Ramos (cell line): ENCODE results near the gene MT1F.

ENCODE experiments used
- in situ Hi-C: fragments of 300-500 bp; cut with MboI; formaldehyde crosslinking; loops from one replicate; pipeline ENCODE4 v1.14.3; 2022; ENCODE audit warnings: low sequenced_read_pairs; ENCODE audit not compliant: unreplicated experiment

The MT1F gene

DNA sequence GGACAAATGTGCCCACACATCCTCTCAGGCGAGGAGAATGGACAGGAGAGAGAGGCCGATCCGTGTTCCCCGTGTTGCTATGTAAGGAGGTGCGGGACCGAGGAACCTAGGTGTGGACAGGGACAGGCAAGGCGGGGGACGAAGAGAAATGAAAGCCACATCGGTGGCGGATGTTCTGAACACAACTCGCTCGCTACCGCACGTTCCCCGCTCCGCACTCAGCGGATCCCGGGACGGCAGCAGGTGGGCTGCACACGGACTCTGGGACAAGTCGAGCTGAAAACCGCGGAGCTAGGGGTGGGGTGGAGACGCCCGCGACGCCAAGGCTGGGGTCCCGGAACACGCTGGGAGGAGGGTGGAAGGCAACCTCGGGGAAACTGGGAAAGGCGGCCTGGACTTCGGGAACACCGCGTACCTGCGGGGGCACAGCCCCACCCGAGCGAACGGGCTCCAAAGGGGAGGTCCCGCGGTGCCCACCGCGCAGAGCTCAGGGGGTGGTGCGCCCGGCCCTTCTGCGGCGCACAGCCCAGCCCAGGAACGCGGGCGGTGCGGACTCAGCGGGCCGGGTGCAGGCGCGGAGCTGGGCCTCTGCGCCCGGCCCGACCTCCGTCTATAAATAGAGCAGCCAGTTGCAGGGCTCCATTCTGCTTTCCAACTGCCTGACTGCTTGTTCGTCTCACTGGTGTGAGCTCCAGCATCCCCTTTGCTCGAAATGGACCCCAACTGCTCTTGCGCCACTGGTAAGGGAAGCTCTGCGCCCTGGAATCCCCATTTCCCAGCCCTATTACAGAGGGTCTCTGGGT lies 32.4 kb upstream of the MT1F start, which contains the start of gene MT1E:
Gene MT1E, plus strand, starts transcription at position 642 of the 803 bp plus-strand sequence. Its CDS starts 71 bp downstream, at position 713.
- in situ Hi-C loops: no loop called here

DNA sequence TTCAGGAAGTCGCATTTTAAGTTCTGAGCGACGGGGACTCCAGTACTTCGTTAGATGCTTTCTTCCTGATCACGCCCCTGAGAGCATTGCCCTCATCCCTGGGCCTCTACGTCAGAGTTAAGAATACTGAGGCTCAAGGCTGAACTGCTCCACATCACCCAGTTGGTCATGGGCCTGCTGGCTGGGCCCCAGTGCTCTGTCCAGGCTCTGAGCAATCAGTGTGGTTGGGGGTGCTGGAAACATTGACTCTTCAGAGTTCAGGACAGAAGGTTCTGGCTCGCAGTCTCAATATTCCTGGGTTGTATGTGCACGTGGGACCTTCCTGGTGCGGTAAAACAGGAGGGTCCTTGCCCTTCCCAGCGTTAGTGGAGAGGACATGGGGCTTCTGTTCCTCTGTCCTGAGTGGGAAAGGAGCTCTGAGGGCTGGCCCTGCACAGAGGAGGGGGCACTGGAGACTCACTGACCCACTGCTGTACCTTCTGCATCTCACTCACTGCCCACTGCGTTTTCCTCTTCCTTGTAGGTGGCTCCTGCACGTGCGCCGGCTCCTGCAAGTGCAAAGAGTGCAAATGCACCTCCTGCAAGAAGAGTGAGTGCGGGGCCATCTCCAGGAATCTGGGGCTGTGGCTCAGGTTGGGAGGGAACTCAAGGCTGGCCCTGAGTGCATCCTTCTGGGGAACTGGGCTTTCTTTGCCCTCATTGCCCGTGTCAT lies 31.7 kb upstream of the MT1F start:
- in situ Hi-C loops: no loop called here

DNA sequence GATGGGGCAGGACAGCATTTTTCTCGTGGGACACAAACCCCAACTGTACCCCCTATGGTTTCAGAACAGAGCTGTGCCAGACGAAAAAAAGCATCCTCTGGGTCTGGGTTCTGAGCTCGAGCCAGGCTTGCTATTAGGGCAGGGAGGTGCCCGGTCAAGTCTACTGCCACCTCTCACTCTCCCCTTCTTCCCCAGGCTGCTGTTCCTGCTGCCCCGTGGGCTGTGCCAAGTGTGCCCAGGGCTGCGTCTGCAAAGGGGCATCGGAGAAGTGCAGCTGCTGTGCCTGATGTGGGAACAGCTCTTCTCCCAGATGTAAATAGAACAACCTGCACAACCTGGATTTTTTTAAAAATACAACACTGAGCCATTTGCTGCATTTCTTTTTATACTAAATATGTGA lies 31.1 kb upstream of the MT1F start:
- in situ Hi-C loops: no loop called here

DNA sequence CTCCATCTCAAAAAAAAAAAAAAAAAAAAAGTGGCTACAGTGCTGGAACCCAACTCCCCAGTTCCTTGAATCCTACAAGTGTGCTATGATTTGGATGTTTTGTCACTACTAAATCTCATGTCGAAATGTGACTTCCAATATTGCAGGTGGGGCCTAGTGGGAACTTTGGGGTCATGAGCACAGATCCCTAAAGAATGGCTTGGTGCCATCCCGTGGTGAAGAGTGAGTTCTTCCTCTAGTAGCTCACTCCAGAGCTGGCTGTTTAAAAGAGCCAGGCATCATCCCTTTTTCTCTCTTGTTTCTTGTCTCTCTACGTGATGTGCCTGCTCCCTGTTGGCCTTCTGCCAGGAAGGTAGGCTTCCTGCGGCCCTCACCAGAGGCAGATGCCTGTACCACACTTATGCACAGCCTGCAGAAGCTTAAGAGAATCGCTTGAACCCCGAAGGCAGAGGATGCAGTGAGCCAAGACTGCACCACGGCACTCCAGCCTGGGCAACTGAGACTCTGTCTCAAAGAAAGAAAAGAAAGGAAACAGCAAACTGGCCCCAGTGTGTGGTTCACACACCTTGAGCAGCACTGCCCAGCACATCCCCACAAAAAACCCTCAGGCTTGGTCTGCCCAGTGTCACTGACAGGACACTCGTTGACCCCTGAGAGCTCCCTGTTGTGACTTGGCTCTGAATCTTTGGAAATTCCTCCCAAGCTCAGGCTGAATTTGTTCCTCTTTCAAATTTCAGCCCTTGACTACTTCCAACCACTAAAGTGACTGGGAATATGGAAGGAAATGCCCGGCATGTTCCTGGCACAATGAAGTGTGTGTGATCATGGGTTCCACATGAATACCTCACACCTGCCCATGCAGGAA lies 29.0 kb upstream of the MT1F start:
- in situ Hi-C loops: no loop called here

DNA sequence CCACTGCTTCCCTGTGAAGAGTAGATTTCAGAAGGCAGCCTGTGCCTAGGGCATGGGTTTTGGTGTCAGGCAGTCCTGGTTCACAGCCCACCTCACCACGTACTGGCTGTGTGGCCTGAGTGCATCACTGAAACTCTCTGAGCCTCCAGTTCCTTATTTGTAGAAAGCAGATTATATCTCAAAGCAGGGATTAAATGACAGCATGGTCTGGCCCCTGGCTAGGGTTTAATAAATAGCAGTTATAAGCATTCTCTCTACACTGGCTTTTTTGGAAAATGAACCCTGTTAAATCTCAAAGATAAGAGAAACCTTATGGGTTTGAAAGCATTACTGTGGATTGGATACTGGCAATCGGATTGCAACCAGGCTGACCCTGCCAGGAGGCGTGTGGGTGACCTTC lies 28.2 kb upstream of the MT1F start:
- in situ Hi-C loops: no loop called here

DNA sequence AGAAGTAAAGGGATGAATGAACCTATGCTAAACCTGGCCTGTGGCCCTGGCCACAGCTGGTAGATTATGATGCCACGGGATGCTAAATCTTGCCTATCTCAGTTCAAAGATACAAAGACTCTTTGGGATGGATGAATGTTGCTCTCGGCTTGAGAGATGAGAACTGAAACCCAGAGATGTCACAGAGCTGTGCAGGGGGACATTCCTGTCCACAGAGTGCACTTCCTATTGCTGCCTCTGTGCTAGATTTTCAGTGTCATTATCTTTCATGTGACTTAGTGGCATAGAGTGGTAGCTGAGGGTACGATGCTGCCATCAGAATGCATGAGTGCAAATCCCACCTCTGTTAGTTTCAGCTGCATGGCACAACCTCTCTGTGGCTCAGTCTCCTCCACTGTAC lies 27.6 kb upstream of the MT1F start:
- in situ Hi-C loops: no loop called here

DNA sequence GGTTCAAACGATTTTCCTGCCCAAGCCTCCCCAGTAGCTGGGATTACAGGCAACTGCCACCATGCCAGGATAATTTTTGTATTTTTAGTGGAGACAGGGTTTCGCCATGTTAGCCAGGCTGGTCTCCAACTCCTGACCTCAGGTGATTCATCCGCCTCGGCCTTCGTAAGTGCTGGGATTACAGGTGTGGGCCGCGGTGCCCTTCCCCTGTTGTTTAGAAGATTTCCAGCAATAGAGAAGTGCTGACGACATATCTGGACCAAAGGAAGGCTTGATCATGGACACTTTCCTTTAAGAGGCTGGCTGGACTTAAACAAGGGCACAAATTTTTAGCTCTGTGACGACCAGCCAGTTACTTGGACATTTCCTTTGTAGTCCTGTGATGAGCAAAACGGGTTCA lies 26.6 kb upstream of the MT1F start:
- in situ Hi-C loops: no loop called here

DNA sequence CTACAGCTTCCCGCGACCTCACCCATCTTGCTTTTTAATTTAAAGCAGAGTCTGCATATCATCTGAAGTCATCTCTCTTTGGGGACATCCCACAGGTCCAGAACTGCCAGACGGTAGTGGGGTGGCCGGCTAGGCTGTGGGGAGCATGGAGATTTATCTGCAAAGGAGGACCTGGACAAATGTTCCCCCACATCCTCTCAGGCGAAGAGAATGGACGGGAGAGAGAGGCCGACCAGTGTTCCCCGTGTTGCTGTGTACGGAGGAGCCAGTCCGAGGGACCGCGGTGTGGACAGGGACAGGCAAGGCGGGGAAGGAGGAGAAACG lies 26.0 kb upstream of the MT1F start:
- in situ Hi-C loops: no loop called here

DNA sequence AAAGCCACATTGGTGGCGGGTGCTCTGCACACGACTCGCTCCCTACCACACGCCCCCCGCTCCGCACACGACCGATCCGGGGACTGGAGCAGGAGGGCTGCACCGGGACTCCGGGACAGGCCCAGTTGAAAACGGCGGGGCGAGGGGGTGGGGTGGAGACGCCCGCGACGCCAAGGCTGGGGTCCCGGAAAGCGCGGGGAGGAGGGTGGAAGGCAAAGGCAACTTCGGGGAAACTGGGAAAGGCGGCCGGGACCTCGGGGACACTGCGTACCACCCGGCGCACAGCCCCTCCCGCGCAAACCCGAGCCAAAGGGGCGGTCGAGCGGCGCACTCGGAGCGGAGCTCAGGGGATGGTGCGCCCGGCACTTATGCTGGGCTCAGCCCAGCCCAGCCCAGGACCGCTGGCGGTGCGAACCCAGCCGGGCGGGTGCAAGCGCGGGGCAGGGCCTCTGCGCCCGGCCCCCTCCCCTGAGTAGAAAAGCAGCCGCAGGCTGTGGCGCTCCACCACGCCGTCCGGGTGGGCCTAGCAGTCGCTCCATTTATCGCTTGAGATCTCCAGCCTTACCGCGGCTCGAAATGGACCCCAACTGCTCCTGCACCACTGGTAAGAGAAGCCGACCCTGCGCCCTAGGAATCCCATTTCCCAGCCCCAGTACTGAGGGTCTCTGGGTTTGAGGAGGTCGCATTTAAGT lies 25.5 kb upstream of the MT1F start, which contains the start of gene MT1M:
Gene MT1M, plus strand, starts transcription at position 504 of the 692 bp plus-strand sequence. Its CDS starts 73 bp downstream, at position 577.
- in situ Hi-C loops: no loop called here

DNA sequence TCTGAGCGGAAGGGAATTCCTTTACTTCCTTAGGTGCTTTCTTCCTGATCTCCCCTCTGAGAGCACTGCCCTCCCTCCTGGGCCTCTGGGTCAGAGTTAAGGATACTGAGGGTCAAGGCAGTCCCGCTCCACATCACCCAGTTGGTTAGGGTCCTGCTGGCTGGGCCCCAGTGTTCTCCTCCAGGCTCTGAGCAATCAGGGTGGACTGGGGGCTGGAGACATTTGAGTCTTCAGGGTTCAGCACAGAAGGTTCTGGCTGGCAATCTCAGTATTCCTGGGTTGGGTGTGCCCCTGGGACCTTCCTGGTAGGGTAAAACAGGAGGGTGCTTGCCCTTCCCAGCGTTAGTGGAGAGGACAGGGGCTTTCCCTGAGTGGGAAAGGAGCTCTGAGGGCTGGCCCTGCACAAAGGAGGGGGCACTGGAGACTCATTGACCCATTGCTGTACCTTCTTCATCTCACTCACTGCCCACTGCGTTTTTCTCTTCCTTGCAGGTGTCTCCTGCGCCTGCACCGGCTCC lies 24.9 kb upstream of the MT1F start:
- in situ Hi-C loops: no loop called here

DNA sequence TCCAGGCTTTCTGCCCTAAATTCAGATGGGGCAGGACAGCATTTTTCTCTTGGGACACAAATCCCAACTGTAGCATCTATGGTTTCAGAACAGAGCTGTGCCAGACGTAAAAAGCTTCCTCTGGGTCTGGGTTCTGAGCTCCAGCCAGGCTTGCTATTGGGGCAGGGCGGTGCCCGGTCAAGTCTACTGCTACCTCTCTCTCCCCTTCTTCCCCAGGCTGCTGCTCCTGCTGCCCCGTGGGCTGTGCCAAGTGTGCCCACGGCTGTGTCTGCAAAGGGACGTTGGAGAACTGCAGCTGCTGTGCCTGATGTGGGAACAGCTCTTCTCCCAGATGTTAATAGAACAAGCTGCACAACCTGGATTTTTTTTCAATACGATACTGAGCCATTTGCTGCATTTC lies 24.2 kb upstream of the MT1F start:
- in situ Hi-C loops: no loop called here

DNA sequence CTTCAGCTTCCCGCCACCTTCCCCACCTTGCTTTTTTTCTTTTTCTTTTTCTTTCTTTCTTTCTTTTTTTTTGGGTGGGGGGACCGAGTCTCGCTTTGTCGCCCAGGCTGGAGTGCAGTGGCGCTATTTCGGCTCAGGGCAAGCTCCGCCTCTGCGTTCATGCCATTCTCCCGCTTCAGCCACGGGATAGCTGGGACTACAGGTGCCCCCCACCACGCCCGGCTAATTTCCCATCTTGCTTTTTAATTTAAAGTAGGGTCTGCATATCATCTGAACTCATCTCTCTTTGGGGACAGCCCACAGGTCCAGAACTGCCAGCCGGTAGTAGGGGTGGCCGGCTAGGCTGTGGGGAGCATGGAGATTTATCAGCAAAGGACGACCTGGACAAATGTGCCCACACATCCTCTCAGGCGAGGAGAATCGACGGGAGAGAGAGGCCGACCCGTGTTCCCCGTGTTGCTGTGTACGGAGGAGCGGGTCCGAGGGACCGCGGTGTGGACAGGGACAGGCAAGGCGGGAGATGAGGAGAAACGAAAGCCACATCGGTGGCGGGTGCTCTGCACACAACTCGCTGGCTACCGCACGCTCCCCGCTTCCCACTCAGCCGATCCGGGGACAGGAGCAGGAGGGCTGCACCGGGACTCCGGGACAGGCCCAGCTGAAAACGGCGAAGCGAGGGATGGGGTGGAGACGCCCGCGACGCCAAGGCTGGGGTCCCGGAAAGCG lies 22.9 kb upstream of the MT1F start:
- in situ Hi-C loops: no loop called here

DNA sequence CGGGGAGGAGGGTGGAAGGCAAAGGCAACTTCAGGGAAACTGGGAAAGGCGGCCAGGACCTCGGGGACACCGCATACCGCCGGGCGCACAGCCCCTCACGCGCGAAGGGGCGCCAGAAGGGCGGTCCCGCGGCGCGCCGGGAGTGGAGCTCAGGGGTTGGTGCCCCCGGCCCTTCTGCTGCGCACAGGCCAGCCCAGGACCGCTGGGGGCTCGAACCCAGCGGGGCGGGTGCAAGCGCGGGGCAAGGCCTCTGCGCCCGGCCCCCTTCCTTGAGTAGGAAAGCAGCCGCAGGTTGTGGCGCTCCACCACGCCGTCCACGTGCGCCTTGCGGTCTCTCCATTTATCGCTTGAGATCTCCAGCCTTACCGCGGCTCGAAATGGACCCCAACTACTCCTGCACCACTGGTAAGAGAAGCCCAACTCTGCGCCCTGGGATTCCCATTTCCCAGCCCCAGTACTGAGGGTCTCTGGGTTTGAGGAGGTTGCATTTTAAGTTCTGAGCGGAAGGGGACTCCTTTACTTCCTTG lies 22.3 kb upstream of the MT1F start:
- in situ Hi-C loops: no loop called here

DNA sequence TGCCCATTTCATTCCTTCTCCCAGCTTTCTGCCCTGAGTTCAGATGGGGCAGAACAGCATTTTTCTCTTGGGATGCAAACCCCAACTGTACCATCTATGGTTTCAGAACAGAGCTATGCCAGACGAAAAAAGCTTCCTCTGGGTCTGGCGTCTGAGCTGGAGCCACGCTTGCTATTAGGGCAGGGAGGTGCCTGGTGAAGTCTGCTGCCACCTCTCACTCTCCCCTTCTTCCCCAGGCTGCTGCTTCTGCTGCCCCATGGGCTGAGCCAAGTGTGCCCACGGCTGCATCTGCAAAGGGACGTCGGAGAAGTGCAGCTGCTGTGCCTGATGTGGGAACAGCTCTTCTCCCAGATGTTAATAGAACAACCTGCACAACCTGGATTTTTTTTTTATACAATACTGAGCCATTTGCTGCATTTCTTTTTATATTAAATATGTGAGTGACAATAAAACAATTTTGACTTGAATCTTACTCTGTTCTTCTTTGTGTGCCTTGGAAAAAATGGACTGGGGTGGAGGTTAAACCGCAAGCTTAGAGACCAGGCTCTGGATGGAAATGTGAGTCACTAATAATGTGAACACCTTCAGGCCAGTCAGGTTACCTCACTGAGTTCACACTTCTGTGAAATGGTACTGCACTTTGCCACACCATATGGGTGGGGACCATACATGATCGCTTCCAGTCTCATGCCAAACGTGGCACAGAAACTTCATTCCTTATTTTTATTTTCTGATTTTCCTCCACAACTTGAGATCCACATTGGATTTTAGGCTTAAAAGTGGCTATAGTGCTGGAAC lies 20.9 kb upstream of the MT1F start:
- in situ Hi-C loops: no loop called here

DNA sequence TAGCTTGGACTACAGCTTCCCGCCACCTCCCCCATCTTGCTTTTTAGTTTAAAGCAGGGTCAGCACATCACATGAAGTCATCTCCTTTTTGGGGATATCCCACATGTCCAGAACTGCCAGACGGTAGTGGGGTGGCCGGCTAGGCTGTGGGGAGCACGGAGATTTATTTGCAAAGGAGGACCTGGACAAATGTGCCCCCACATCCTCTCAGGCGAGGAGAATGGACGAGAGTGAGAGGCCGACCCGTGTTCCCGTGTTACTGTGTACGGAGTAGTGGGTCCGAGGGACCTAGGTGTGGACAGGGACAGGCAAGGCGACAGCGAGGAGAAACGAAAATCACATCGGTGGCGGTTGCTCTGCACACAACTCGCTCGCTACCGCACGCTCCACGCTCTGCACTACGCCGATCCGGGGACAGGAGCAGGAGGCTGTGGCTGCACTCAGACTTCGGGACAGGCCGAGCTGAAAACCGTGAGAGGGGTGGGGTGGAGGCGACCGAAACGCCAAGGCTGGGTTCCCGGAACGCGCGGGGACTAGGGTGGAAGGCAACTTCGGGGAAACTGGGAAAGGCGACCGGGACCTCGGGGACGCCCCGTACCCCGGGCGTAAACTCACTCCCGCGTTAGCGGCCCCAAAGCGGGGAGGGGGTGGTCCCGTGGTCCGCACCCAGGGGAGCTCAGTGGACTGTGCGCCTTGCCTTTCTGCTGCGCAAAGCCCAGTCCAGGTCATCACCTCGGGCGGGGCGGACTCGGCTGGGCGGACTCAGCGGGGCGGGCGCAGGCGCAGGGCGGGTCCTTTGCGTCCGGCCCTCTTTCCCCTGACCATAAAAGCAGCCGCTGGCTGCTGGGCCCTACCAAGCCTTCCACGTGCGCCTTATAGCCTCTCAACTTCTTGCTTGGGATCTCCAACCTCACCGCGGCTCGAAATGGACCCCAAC lies 19.7 kb upstream of the MT1F start, which contains the start of gene MT1A:
Gene MT1A, plus strand, starts transcription at position 853 of the 937 bp plus-strand sequence. Its CDS starts 73 bp downstream, at position 926.
- in situ Hi-C loops: no loop called here

DNA sequence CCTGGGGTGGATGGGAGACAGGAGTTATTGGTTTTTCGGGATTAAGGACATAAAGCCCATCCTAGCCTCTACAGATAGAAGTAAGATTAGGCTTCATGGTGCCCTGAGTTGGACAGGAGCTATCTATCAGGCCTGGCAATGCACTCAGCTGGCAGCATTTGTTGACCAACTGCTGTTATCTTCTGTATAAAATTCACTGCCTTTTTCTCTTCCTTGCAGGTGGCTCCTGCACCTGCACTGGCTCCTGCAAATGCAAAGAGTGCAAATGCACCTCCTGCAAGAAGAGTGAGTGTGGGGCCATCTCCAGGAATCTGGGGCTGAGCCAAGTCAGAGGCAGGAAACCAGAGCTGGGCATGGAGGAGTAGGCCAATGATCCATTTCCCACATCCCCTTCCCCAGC lies 18.7 kb upstream of the MT1F start:
- in situ Hi-C loops: no loop called here

DNA sequence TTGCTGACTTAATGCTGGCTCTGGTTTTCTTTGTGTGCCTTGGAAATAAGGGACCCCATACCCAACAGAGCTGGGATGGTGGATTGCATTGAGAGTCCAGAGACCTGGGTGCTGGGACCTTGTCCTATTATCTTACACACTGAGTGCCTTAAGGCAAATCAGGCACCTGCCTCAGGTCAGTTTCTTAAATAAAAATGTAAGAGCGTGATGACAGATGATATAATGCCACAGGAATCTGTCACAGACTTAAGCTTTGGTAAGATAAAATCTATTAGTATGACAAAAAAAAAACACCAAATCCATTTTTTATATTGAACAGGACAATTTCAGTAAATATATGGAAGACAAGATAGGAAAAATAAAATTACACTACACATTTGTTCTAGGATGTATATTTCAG lies 17.7 kb upstream of the MT1F start:
- in situ Hi-C loops: no loop called here
